HG03064 (cell line): ENCODE results near the gene CETN1.

Experiments
- ATAC-seq: cut with Tn5 transposase; IDR thresholded peaks from one replicate; pipeline ENCODE4 v1.9.1; 2021; ENCODE audit warnings: low read depth; ENCODE audit not compliant: unreplicated experiment

CETN1 gene

DNA sequence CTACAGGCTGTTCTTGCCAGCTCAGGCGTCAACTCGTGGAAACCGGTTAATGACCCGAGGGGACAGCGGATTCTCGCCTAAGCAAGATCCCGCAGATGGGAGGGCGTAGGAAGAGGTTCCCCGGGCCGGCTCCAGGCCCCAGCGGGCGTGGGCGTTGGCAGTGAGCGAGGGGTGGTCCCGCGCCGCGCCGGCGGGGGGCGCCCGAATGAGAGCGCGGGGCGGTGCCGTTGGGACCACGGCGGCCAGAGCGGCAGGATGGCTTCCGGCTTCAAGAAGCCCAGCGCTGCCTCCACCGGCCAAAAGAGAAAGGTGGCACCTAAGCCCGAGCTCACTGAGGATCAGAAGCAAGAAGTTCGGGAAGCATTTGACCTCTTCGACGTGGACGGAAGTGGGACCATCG, at the start of gene CETN1:
TSS of gene CETN1 (plus strand) at position 227 of the 400 bp plus-strand sequence. CDS start at position 256, 29 bp downstream.
- ATAC-seq, result no peak

DNA sequence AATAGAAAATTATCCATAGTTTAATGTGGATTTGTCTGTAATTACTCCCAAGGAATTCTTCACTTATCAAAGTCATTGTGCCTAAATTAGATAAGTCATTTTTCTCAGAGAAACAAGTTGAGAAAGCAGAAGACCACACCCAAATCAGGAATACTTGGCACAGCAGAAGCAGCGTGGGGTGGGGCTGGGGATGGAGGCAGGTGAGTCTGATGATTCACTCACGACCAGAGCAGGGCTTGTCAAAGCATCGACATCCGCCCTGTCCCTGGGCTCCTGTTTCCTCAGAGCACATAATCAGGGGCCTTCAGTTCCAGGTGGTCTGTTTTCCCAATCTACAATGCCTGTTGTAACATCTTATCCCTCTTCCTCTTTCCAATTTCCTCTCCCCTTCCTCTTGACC, 48.2 kb upstream of the CETN1 start:
- no peak for ATAC-seq

DNA sequence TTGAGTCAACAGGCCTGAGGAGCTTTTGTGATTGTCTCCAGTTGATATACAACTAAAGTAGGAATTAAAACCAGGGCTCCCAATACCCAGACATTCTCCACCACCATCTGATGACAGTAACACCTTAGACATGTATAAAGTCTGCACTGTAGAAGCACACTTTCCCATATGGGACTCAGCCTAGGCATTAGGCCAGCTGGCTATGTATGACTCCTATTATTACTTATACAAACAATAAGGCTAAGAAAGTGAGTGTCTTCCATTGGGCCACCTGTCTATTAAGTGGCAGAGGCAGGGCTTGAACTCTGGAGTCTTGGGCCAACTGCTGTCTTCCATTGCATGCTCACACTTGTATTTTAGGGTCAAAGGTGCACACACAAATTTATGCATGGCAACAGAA, 47.5 kb upstream of the CETN1 start:
- ATAC-seq, result no peak

DNA sequence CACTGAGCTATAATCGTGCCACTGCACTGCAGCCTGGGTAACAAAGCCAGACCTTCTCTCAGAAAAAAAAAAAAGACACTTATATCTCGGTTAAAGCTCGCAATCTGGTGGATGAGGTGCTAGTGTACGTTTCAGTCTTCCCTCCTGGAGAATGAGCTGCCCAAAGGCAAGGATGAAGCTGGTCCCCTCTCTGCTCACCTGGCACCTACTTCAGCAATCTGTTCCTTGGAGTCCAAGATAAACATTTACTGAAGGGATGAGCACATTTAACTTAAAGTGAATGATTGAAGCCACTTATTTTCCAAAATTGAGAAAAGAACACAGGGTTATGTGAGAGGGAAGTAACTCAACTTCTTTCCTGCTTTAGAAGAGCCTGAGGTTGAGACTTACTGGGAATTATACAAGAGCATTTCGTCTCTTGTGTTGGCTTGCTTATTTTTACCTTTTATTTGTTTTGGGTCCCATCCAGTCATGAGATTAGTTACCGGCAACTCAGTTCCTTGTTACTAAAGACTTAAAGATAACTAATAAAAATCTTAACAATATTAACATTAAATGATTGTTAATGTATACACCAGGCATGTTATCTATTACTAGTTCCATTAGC, 46.1 kb upstream of the CETN1 start:
- no peak for ATAC-seq

DNA sequence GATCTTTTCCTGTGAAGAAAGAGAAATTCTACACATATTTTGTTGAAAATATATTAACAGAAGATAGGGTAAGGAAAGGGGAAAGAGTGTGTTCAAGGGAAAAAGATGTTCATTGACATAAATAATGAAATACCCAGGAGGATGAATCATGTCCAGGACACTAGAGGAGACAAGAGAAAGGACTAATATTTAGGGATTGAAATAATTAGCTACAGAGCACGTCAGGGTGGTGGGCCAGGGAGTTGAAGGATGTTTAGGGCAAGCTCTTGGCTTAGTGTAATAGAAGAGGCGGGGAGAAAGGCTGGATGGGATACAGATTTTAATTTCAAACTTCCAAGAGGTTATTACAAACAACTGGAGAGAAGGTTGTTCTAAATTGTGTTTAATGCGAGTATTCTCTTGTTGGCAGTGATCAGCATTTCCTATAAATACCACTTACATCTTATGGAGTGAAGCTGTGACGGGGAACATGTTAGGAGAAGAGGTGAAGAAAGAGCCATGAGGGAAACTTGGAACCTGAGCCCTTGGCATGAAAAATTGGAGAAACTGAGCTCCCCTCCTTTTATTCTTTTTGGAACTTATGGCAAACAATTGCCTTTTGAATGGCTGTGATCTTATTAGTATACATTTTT, 36.6 kb upstream of the CETN1 start:
- no peak for ATAC-seq

DNA sequence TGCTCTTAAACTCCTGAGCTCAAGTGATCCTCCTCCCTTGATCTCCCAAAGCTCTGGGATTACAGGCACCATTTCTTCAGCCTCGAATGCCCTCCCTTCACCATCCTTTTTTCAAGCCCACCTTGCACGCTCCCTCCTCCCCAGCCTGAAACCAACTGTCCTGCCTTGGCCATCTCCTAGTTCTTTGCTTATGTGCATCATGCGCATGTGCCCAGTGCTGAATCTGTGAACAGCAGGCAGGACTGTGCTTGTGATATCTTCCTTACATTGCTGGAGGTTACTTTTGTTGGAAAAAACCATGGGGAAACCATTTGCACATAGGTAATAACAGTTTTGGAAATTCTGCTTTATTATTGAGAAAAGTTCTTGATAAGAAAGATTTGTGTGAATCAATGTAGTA, 30.2 kb upstream of the CETN1 start:
- ATAC-seq, result no peak

DNA sequence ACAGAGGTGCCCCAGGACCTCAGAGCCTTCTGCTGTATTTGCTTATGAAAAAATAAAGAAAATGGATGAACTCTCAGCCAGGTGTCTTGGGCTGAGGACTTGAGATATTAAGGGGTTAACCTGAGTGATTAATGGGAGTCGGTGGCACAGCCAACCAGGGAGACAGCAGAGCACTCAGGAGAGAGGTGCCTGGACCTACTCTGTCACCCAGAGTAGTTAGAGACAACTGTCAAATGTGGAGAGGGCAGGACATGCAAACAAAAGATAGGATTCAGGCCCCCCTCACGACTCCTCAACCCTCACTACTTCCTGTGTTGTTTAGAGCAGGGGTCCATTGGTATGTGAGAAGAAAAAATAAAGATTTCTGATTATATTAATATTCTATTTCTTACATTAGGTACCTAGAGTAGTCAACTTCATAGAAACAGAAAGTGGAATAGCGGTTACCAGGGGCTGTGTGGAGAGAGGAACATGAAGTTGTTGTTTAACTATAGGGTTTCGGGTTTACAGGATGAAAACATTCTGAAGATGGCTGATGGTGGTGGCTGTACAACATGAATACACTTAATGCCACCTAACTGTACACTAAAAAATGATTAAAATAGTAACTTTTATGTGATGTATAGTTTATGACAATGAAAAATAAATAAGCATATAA, 28.6 kb upstream of the CETN1 start:
- no peak for ATAC-seq

DNA sequence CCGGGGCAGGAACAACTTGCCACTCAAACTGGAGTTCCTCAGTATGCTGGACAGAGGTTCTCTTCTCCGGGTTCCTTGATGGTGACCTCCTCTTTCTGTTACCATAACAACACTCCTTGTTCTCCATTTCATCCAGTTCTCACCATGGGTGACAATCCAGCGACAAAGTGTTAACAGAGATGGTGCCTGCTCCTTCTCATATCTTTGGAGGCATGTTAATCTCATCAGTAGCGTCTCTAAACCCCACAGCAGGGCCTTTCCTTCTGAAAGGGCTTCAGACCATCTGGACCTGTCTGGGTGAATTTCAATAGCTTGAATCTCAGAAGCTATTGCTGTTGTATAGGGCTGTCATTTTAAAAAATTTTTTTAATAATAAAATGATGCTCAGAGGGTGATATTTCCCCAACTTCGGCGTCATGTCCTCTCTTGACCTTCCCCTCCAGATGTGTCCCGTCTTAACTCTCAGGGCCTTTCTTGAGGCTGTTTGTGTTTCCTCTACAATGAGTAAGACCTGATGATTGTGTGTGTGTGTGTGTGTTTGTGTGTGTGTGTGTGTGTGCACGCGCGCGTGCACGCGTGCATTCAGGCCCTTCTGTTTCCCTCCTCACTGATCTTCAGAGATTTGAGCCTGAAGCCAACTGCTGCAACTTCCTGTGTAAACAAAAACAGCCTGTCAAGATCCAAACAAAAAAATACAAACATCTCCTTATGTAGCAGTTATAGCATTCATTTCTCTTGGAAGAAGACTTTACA, 24.3 kb upstream of the CETN1 start:
- ATAC-seq, result no peak

DNA sequence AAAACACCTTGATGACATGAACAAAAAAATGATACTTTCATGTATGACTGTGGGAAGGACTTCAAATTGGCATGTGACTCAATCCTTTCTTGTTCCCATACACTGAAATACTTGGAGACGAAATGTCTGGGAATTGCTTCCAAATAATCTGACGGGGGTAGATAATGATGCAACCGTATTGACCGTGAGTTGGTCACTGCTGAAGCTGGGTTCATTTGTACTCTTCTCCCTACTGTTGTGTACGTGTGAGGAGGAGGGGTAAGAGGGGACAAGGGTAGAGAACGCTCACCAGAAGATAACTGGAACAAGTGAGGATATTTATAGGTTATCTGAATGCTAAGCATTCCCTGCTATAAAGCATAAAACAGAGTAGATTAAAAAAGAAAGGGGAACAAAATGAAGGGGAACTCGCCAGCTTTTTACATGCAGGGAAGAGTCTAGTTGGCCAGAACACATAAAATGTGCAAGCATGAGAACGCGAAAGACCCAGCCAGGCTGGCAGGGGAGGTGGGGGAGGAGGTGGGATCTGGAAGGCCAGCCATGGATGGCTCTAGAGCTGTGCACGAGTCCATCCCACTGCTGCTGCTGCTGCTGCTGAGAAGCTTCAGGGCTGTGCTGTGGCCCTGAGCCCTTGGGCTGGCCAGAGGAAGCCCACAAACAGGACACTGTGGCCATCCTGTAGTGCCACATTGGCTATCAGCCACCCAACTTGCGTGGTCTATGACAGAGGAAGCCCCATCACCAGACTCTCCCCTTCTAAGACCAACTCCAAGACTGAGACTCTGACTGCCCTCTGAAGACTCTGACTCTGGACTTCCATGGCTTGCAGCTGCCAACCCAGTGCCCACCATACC, 15.2 kb upstream of the CETN1 start:
- no peak for ATAC-seq

DNA sequence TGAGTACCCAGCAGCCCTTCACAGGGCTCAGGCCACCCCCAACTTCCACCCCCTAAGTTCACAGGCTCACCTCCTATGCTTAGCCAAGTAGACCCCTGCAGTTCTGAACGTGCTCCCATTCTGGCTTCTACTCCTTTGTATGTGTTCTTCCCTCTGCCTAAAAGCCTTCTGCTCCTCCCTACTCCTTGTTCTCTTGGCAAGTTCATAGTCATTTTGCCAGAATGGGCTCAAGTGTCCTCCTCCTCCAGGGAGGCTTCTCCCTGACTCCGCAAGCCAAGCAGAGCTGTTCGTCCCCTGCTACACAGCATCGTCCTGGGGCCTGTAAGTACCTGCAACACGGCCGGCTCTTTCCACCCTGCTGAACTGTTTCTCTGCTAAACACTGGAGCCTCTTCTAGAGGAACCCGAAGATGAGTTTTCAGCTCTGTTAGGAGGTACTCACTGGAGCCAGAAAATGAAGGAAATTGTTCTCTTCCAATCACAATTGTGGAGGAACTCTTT, 14.6 kb upstream of the CETN1 start:
- ATAC-seq, result no peak

DNA sequence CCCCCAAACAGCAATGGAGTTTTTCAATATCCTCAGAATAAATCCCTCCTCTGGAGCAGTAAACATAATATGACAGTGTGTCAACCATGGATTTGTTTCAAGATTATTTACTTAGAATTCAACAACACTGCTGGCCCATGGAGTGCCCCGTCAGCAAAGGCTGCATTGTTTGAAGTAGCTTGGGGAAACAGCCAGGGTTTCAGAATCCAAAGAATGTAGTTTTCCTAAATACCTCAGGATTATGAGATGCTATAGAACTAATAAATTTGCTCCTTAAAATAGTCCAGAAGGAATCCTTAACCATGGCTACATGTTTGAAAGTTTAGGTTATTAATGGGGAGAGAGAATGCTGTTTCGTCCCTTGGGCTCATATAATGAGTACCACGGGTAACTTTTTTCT, 13.1 kb upstream of the CETN1 start:
- ATAC-seq, result no peak

DNA sequence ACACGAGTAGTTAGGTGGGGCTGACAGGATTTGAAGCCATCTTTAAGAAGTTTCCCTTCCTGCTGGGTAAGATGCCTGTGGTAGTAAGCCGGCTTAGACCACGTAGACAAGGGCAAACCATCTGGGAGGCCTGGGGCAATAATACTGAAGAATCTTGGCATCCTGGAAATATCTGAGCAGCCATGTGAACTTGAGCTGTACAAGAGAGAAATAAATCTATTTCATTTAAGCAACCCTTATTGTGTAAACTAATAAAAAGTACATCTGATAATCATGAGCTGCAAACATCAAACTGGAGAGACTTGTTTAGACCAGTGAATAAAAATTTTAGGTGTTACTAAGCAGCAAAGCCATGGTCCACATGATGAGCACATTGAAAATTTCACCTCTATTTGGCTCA, 11.4 kb upstream of the CETN1 start:
- no peak for ATAC-seq

DNA sequence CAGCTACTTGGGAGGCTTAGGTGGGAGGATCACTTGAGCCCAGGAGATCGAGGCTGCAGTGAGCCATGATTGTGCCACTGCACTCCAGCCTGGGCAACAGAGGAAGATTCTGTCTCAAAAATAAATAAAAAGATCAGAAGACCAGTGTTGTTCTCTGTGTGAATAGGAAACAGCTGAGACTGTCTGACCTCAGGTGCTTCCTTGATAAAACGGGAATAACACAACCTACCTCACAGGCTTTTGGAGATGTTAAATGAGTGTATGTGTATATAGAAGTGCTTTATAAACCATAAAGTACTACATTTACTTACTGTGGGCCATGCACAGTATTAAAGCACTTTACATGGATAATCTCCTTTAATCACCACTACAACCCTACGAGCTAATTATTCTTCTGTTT, 9.9 kb upstream of the CETN1 start:
- ATAC-seq, result no peak

DNA sequence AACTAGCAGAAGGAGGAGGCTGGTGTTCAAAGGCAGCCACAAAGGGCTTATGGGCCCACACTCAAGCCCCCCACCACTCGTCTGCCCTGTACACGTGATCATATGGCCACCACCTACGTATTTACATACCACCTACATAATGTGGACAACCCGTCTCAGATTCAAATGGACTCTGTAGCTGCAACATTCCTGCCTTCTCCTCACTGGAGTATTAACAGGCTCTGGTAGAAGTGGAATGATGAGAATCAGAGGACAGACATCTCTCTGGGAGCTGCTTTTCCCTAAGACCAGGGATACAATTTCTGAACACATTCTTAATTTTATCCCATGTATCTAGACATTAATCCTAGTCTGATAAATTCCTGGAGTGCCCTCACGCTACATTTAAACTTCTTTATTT, 9.5 kb upstream of the CETN1 start:
- ATAC-seq, result no peak

DNA sequence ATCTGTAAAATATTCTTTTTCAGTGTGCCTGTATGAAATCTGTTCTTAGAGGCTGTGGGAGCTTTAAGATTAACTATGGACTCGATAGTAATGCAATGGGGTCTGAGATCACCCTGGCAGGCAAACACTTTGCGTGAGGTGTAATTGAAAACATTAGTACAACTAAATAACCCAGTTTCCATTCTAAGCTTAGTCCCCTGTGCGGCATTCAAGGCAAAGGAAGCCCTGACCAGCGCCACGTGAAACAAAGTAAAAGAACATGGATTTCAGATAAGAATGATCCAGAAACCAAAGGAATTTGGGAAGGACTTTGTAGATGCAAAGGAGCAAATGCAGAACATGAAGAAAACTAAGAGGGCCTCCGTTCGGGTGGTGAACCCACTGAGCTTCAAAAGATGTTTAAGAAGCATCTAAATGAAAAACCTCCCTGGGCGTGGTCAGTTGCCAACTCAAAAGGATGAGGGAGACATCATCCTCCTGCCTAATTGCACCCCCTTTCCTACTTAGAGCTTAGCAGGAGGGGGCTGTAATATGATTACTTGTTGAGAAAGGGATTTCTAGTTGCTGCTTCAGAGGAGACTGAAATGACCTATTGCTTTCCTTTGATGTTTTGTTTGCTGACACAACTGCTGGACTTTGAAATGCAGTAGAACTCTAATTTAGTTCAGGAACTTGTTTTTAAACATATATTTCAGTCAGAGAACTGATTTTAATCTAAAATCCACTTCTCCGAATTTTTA, 7.9 kb upstream of the CETN1 start:
- no peak for ATAC-seq

DNA sequence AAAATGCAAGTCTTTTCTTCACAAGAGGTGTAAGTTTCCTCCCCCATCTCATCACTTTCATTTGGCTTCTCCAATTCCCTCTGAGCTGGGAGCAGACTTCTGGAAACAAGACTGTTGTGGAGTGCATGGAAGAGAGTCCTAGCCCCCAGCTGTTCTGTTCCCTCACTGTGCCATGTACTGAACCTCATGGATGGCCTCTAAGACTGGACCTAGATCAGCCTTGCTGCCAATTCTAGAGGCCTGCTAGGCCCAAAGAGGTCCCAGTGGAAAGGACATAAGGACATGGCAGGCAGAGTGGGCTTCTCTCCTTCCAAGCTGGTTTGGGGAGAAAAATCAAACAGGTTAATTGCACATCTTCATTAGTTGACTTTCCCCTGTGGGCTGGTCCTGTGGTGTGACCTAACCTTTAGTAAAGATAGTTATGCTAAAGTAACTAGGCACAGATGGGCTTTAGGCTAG, 7.3 kb upstream of the CETN1 start:
- no peak for ATAC-seq

DNA sequence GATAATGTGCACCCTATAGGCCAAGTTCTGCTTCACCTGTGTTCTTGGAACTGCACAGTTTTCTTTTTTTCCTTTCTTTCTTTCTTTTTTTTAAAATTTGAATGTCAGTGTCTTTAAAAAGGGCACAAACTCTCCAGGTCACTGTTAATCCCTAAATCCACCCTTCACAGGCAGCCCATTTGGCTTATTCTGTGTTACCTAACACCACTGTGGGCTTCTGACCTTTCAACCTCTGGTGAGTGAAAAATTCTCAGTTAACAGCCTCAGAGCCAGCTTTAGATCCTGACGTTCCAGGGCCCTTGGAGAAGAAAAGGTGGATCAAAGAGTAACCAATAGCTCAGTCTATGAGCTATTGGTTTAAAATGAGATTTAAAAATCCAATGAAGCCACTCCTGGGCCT, 6.8 kb upstream of the CETN1 start:
- ATAC-seq, result no peak

DNA sequence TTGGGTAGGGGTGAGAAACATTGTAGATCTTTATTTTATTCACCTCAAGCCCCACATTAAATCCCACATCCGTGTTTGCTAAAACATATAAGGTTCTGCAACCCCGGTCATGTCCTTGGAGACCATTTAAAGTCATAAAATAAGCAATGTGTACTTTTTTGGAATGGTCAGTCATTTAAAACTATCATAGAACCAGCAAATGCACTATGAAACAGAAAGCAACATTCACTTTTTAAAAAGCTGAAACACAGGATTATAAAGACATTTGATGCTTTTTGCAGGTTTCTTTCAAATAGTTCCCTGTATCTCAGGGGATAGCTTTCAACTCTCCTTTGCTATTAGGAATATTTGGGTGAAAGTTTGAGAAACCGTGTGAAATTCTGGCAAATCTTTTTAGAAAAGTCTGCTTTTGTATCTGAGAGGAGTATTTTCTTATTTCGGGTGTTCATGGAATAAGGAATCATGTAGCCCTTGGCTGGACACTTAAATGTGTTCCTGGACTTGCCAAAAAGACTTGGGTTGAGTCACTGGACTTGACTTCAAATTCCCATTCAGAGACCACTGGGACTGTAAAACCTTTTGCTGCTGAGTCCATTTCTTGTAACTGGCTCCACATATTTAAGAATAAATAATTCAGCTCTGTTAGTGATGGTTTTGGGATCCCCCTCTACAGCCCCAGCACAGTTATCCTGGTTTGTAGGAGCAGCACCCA, 5.9 kb upstream of the CETN1 start:
- no peak for ATAC-seq
